Stimulated activated CD4-positive, alpha-beta T cell treated with anti-CD3 and anti-CD28 coated beads, Interleukin-1b, Interleukin-23, amount 100 ng/mL, for 48 hours (primary cell): ENCODE data around the gene NPEPL1.
A peak's percentile ranks its signal among the peaks of the same experiment; 100 is the strongest.
"Not testable (repeated sequence)": the region's sequence is repeated elsewhere in the genome, so short reads cannot be mapped to it uniquely, and the experiment has no call there.

Experiments
- DNase-seq: peaks from one replicate; pipeline ENCODE4 v3.0.0-alpha.2; 2020

Gene NPEPL1, protein sequence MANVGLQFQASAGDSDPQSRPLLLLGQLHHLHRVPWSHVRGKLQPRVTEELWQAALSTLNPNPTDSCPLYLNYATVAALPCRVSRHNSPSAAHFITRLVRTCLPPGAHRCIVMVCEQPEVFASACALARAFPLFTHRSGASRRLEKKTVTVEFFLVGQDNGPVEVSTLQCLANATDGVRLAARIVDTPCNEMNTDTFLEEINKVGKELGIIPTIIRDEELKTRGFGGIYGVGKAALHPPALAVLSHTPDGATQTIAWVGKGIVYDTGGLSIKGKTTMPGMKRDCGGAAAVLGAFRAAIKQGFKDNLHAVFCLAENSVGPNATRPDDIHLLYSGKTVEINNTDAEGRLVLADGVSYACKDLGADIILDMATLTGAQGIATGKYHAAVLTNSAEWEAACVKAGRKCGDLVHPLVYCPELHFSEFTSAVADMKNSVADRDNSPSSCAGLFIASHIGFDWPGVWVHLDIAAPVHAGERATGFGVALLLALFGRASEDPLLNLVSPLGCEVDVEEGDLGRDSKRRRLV

DNA sequence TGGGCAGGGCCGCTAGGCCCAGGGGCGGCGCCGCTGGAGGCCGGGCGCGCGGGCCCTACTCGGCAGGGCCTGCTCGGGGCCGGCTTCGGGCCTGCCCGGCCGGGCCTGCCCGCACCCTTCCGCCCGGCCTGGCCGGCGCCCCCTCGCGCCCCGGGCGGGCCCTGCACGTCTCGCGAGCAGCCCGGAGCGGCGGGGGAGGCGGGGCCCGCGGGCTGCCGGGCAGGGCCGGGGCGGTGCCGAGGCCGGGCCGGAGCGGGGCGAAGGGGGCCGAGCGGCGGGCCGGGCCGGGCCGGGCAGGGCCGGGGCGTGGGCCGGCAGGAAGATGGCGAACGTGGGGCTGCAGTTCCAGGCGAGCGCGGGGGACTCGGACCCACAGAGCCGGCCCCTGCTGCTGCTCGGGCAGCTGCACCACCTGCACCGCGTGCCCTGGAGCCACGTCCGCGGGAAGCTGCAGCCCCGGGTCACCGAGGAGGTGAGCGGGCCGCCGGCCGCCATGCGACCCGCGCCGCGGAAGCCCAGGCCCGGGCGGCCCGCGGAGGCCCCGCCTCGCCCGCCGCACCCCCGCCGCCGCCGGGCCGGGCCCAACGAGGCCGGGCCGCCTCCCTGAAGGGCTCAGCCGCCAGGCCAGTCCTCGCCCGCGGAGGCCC is at the start of gene NPEPL1:
Gene NPEPL1 (plus strand): TSS at position 222 of the 647 bp plus-strand sequence. CDS start 101 bp downstream, at position 323.
- DNase-seq: peak; percentile 58

DNA sequence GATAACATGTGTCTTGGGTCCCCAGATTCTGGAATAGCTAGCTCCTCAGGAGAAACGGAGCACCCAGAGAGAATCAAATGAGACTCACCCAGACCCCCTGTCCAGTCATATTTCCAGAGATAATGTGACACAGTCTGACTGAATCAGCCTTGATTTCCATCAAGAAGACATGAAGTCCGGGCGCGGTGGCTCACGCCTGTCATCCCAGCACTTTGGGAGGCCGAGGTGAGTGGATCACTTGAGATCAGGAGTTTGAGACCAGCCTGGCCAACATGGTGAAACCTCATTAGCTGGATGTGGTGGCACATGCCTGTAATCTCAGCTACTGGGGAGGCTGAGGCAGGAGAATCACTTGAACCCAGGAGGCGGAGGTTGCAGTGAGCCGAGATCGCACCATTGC is 49.7 kb upstream of the NPEPL1 start:
- not testable (repeated sequence) for DNase-seq

DNA sequence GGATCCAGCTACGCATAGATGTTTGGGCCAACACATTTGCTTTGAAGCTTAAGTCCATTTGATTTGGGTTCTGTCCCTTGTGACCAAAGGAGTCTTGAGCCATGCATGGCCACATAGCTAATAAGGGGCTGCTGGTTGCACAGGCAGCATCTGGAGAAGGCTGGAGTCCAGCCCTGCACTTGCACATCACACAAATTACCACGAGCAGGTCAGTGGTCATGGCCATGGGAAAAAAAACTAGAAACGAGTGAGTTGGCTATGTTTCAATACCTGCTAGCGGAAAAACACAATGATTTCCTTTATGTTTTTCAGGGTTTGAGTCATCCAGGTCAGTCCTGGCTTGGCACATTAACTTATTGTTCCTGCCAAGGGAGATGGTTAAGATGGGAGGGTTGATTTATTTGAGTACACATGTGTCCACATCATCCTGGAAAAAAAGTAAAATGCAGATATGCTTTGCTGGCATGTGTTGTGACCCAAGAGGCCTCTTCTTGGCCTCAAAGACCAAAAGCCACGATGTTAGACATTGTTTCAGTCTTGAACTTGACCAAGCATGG is 47.1 kb upstream of the NPEPL1 start:
- no peak for DNase-seq

DNA sequence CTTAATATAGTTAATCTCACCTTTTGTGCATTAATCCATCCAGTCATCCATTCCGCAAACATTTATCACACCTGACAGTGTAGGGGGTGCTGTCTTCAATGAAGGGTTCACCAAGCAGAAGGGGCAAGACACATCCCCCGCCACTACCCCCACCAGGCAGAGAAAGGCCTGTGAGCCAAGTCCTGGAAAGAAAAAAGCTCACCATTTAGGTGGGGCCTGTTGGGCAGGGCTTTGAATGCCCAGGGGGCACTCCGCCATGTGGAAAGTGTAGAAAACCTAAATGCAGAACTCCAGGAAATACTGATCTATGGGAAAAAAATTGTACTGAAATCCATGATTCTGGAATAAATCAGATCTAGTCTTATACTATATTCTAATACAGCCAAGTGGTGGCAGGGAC is 46.3 kb upstream of the NPEPL1 start:
- DNase-seq: no peak

DNA sequence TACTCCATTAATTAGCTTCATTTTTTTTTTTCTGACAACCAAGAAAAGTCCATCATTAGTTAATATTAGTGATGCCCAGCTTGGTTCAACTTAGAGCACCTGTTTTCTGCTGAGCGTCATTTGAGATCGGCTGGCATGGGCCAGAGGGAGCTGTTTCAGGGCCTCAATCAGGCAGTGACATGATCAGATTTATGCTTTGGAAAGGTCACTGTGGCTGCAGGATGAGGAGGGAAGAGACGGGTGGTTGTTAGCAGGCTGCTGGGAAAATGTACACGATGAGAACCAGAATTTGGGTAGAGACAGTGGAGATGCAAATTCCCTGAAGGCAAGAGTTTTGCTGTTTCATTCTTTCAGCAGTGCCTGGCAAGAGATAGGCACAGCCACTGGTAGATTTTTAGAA is 45.9 kb upstream of the NPEPL1 start:
- DNase-seq: no peak

DNA sequence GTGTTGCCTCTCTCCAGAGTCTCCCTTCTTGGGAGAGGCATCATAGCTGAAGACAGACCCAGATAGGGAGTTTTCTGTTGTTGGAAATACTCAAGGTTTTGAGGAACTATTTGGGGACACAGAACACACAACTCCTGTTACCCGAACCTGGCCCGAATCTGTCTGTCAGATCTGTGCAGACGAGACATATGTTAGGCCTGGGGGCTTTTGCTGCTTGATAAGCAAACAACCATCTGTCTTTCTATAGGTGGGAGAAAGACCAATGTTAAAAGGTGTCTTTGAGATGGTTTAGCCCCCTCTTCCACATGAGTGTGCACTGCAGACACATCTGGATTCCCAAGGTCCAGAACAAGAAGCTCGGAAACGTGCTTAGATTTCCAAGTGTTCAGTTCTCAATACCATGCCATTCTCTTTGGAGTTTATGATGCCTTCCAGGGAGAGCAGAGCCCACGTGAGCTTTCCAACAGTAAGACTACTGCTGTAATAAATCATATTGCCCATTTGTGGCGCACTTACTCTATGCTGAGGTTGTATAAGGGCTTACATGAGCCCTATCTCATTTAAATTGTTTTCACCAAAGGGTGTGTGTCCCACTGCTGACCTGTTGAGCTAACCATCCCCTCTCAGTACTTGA is 45.3 kb upstream of the NPEPL1 start:
- no peak for DNase-seq

DNA sequence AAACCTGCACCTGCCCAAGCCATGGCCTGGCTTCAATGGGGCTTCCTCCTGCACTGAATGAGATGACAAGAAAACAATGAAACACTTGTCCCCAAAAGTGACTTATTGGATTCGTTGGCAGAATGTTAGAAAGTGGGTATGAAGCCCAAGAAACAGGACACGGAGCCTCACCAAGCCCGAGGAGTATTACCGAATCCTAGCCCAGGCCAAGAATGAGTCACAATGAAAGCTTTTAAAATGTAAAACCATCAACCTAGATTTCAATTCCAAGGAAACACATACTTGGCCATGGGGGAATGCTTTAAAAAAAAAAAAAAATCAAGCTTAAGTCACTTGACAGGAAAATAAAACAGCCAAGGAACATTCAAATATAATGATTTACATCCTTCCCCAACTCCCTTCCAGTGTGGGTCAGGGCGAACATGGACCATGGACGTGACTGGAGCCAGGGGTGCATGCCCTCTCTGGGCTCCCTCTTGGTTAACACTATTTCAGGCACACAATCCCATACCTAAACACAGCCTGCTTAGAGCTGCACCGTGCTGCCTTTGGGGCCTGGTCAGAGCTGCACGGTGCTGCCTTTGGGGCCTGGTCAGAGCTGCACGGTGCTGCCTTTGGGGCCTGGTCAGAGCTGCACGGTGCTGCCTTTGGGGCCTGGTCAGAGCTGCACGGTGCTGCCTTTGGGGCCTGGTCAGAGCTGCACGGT is 44.7 kb upstream of the NPEPL1 start:
- DNase-seq: no peak

DNA sequence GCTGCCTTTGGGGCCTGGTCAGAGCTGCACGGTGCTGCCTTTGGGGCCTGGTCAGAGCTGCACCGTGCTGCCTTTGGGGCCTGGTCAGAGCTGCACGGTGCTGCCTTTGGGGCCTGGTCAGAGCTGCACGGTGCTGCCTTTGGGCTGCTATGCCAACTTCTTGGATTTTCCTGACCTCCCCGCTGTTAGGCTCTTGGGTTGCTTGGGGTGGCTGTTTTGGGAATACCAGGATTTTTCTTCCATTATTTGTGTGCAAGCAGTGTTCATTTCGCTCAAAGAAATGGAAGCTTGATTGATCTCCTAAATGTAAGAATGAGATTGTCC is 44.1 kb upstream of the NPEPL1 start:
- DNase-seq: not testable (repeated sequence)

DNA sequence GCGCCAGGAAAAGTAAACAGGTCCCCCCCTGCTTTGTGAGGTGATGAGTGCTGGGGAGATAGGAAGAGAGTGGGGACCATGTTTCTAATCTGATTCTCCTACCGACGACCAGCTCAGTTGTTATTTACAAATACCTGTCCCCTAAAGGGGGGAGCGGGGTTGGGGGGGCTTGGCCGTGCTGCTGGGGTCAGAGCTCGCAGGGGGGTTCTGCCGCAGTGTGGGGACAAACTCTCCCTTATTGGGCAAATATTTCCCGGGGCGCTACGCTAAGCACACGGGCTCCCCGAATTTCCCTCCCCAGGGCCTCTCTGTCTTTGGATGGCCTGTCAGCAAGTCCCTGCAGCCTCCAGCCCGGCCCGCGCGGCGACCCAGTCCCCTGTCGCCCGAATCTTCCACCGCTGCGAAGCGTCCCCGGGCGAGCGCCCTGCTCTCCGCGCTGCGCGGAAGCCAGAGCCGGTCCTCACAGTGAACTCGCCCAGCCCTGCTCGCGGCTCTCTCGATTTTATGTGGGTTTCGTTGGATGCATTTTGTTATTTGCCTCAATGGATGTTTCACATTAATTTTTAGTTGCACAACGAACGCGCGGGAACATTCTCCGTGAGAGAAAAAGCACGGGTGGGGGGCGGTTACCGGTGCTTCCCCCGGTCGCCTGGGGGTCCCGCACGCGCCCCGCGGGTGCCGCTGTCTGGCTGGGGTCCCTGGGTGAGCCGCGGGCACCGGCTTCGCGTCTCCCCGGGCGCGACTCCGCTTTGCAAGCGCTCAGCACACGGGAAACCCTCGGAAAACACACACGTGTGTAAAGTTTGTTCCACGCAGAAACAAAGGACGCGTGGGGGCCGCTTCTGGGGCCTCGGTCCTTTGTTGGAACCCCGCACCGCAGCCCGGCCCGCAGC is 43.1 kb upstream of the NPEPL1 start:
- DNase-seq: peak; percentile 27

DNA sequence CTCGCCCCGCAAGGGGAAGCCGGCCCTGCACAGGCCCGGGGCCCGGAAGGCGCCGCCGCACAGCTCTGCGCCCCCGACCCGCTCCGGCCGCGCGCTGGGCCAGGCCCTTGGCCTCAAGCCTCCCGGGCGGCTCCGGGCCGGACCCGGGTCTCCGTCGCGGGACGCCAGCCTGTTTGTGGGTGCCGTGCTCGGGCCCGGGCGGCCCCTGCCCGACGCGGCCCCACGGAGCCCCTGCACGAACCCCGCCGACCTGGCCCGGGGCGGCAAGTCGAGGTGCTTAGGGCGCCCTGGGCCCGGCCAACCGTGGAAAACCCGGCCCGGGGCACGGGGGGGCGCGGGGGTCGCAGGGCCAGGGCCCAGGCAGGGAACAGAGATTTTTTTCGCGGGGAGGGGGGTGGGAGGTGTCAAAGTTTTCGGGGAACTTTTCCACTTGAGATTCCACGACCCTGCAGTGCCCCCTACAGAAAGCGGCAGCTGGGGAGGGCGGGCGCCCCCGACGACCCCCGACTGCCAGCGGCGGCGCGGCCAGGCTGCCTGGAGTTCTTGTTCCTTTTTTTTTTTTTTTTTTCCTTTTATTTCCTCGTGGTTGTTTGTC is 42.3 kb upstream of the NPEPL1 start:
- DNase-seq: peak; percentile 26

DNA sequence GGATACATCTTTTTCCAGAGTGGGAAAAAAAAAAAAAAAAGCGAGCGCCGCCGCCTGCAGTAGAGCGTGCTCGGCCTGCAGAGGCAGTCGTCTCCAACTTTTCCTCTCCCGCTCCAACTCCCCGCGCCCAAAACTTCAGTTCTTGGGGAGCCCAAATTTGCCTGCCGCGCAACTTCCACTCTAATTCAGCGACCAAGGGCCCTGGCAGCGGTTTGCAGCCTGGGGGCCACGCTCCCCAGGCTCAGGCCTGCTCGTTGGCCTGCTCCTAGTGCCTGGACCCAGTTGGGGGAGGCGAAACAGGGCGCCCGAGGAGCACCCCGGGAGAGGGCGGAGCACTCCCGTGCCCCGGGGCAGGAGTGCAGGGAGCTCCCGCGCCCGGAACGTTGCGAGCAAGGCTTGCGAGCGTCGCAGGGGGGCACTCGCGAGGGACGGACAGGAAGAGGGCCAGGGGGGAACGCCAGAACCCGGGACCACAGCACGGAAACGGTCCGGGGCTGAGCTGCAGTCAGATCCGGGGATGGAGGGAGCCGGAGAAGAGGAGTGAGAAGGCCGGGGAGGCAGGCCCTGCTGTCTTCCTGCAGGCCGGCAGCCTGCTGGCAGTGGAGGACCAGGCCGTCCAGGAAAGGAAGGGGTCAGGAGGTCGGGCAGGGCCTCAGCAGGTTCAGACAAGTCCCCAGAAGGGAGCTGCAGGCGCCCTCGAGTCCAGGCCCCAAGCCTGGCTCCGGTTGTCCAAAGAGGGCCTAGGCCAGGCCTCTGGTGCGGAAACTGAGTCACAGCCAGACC is 41.6 kb upstream of the NPEPL1 start, which contains the start of gene STX16:
Gene STX16 (plus strand): TSS at position 508 of the 783 bp plus-strand sequence. CDS start 724 bp downstream, outside the sequence.
- peak; percentile 91 for DNase-seq

DNA sequence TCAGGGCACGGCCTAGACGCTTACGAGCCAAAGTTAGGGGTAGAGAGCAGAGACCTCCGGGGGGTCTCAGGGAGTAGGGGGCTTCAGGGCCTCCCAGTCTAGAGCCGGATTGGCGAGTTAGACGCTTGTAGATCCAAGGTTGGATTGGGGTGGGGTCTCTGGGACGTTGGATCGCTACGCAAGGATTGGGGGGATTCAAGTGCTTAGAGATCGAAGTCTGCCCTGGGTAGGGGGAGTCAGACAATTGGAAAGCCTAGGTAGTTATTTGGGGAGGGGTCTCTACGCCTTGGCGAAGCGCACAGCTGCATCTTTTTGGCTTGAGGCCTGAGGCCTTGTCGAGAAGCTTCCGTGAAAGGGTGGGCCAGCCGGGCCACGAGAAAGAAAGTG is 41.0 kb upstream of the NPEPL1 start:
- no peak for DNase-seq

DNA sequence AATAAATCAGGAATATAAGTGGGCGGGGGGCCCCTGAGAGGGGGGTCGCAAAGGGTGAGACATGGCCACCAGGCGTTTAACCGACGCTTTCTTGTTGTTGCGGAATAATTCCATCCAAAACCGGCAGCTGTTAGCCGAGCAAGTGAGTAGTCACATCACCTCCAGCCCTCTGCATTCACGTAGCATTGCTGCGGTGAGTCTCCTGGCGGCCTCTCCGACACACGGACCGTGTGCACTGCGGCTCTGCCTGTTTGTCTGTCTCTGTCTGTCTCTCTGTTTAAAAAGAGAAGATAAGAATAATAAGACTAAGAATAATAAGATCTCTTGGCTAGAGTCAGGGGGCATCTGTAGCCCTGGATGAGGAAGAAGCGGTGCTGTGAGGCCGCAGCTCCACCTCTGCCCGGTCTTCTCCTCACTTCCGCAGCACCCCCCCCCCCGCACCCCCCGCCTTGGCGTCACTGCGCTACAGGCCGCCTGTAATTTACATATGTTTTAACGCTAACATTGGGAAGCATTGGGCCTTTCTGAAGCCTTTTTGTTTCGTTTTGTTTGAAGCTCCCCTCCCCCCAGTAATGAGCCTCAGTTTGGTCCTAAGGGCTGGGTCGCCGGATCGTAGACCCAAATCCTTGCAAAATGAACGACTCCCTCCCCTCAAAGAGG is 40.5 kb upstream of the NPEPL1 start:
- DNase-seq: peak; percentile 62

DNA sequence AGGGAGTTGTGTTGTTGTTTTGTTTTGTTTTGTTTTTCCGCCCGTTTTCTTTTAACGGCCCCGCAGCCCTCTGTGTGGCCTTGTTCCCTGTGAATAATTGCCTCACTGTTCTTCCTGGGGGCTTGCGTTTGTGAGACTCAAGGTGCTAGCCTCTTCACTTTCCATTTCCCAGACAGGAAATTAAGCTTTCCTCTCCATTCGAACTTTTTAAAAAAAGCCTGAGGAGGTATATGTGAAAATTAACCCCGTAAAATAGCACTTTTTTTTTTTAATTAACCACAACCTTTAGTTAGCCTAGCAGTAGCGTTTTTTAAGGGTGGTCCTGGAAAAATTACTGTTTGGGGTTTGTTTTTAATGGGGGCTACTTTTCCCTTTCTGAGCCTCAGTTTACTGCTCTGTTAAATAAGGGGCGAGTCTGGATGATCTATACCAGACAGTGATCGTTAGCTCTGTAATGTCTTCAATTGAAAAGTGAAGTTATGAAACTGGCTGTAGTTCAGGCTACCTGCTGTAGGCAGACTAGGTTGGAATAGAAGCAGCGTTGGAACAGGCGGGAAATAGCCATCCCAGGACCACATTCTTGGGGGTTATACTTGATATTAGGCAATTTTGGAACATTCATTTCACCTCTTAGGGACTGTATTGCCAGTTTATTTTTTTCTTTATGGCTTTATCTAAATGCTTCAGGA is 39.9 kb upstream of the NPEPL1 start:
- DNase-seq: no peak

DNA sequence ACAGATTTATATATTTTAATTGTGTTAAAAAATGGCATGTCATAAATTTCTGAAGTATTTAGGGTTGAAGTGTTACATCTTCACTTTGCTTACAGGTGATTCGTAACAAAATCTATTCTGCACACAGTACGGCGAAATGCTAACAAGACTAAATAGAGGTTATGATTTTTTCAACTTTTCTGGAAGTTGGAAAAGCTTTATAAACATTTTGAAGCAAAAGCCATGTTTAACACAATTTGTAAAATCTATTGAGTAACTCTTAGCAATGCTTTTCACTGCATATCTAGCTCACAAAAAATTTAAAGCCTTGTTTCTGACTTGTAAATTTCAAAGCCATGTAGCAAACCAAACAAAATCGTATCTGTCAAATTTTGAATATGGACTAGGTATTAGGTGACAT is 38.3 kb upstream of the NPEPL1 start:
- no peak for DNase-seq

DNA sequence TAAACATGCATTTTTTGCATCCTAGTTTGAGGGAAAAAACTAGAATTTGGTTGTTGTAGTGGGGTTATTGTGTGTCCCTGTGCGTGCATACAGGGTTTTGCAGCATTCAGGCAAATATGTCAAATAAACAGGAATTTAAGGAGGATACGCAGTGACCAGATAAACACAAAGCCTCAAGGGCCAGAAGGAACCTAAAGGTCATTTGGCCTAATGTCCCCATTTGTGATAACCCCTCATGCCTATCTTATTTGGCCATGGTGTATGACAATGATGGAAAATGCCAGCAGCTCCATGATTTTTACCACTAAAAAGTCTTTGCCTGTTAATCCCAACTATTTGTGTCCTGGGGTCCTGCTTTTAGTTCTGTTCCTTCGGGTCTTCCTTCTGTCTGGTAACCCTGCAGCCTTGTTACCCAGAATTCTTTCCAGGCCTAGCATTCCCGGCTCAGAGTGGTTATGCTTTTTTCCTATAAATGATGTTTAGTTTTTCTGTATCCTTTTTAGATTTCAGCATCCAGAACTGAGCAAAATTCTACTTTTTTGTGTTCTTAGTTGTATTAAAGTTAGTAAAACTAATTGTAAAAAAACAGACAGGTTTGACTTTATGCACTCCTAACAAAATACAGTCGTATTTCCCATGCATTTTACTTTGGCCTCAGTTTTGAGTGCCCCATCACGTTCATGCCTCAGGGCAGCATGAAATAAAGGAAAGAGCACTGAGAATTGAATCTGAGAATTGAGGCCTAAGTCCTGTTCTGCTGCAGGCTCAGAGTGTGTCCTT is 37.1 kb upstream of the NPEPL1 start:
- DNase-seq: no peak

DNA sequence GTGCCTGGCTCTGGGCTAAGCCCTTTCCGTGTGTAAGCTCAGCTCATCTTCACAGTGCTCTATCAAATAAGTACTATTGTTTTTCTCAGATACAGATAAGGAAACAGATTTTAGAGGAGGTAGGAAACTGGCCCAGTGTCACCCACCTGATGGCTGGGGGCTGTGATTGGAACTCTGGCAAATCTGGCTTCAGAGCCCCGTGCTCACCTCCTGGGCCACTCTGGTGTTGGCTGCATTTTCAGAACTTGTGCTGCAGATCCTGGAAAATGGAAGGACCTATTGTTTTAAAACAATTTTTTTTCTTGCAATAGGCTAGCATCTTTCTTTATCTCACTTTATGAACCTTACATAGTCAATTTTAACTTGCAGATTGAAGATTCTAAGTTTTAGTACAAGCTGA is 35.8 kb upstream of the NPEPL1 start:
- no peak for DNase-seq

DNA sequence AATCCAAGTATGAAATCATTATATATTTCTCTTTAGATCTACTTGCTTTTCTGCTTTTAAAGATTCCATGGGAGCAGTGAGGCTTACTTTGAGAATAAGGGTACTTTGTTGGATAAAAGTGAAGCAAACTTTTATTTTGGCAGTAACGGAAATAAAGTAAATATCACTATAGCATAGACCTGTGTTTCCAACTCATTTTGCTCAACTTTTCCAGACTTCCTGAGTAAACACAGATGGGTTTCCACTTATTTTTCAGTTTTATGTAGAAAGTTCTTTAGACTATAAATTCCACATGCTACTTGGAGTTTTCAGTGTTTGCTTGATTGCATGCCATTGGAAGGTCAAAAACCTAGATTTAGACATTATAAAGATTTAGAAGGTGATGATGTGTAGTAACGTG is 35.3 kb upstream of the NPEPL1 start:
- no peak for DNase-seq
